Measurements from ENCODE around the gene LRRC3.

GRCh38 chr21:44423941-44424607, 31.2 kb upstream of the LRRC3 start:
- TF ChIP-seq, protein P1, sequence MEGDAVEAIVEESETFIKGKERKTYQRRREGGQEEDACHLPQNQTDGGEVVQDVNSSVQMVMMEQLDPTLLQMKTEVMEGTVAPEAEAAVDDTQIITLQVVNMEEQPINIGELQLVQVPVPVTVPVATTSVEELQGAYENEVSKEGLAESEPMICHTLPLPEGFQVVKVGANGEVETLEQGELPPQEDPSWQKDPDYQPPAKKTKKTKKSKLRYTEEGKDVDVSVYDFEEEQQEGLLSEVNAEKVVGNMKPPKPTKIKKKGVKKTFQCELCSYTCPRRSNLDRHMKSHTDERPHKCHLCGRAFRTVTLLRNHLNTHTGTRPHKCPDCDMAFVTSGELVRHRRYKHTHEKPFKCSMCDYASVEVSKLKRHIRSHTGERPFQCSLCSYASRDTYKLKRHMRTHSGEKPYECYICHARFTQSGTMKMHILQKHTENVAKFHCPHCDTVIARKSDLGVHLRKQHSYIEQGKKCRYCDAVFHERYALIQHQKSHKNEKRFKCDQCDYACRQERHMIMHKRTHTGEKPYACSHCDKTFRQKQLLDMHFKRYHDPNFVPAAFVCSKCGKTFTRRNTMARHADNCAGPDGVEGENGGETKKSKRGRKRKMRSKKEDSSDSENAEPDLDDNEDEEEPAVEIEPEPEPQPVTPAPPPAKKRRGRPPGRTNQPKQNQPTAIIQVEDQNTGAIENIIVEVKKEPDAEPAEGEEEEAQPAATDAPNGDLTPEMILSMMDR (conservative IDR thresholded peaks at IDR 0.05; ENCODE audit: low read length), result no peak
- no peak for TF ChIP-seq EZH2phosphoT487 (IDR thresholded peaks at IDR 0.05; ENCODE audit: borderline replicate concordance, low read depth, low read length)
